Mucosa of descending colon (tissue), 3 donors: ENCODE data around the gene TRIB2. TPM values are rescaled to one million over a fixed set of nuclear protein-coding genes. Genes with fewer than 3 reads are reported as not detected.

Experiments used
- ATAC-seq: fragments of 200-7000 bp; cut with Tn5 transposase; one replicate; pipeline ENCODE4 v1.9.1; 2020; ENCODE audit warnings: mild to moderate bottlenecking, moderate library complexity
- DNase-seq, 3 donors: peaks; one replicate each; pipeline ENCODE4 v3.0.0-alpha.2; 2020
- H3K36me3 ChIP-seq: fragments of 200-600 bp; one replicate; pipeline ENCODE4 v1.8.0; 2021; ENCODE audit warnings: low read depth, mild to moderate bottlenecking
- H3K4me1 ChIP-seq: fragments of 200-600 bp; one replicate; pipeline ENCODE4 v1.8.0; 2021; ENCODE audit warnings: low read depth, mild to moderate bottlenecking
- H3K4me3 ChIP-seq: fragments of 200-600 bp; one replicate; pipeline ENCODE4 v1.8.0; 2021; ENCODE audit warnings: mild to moderate bottlenecking
- H3K9me3 ChIP-seq: fragments of 200-600 bp; one replicate; pipeline ENCODE4 v1.8.0; 2021; ENCODE audit warnings: mild to moderate bottlenecking
- intact Hi-C, 2 donors: fragments of 100-400 bp; cut with DNase I in 1 of 2; cut with micrococcal nuclease in 1 of 2; formaldehyde crosslinking; loops; one replicate each; pipeline versions ENCODE4 v1.11.0 to v1.11.1; 2022; cut with DNase I, micrococcal nuclease
- microRNA-seq: library from miRNA; unstranded; fragments of <30 nt; microRNA quantifications from one replicate; pipeline ENCODE4, GENCODE V29; 2019
- total RNA-seq, 3 donors: library from RNA; stranded (reverse); fragmentation: NEBNext Ultra II Directional in 2 of 3; extraction: Animal tissue kit (Norgen Biotek cat#: 25700) in 2 of 3; gene quantifications; one replicate each; pipeline versions ENCODE4 v1.2.1 to v1.2.4, GENCODE V29; 2021 to 2023
- TF ChIP-seq, protein P1 (sequence below): fragments of 200-600 bp; IDR thresholded peaks from one replicate; pipeline ENCODE4 v1.8.0; 2022; ENCODE audit warnings: antibody characterized with exemption, mild to moderate bottlenecking
- donor health status: DM: no; HTN: no; CAD: no; lungs with moderate emphysema.
- donor health status: DM: no; HTN: no; CAD: no.
- donor health status: DM: no; HTN: yes; CAD: no.

The TRIB2 gene
- total RNA-seq, 3 donors from 2014 or later = 4.9 to 28.3 (median 6.8) TPM

DNA sequence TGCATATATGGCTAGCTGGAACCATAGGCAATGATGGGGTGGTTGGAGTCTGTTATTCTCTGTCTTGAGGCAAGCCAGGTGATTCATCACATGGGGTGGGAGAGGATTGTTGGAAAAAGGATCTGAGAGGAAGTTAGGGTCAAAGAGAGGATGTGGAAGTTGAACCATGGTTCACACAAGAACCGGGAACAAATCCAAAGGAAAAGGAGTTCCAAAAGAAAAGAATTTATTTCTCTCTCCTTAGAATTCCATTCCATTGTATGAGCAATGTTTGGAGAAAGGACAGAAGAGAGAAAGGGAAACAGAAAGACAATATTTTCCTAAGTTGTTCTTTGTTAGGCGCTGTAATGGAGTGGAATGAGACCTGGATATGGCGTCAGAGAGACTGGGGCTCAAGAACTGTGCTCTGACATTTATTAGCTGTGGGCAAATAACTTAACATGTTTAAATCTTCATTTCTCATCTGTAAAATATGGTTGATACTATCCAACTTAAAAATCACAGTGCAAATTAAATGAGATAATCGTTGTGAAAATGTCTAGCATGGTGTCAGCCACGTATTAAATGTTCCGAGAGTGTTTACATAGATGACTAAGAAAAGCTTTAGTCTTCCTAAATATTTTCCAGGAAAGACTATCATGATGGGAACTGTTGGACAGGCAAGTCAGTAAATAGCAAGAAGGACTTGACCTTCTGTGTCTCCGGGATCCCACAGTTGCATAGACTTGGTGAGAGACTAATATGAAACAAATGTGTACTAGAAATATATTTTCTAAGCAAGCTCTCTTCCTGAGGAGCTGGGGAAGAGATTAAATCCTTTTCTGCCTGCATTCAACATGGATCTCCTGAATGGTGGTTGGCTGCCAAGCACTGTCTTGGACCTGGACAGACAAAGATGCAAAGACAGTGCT lies 71.4 kb downstream of the TRIB2 start:
- no peak for ATAC-seq

DNA sequence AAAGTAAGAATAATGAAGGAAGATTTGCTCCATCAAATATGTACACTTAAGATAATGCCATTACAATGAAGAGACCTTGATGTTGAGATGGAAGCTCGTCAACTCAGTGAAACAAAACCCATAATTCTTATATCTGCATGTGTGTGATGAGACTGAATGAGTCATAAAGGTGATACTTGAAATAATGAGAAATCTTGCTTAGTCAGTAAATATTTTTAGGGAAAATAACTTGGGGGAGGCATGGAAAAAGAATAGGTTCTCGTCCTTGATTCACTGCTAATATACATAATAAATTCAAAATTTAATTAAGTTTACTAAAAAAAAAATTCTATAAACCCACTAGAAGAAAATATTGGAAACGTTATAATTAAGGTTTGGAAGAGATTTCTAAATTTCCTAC lies 75.2 kb downstream of the TRIB2 start:
- DNase-seq (no peak), ATAC-seq (no peak)
- no peak overlapping the region for H3K4me3 ChIP-seq
- H3K36me3 ChIP-seq = no peaks in the 10 kb centered on the region
- intact Hi-C loops = no loop called here
- H3K4me1 ChIP-seq = no peaks in the 10 kb centered on the region
- TF ChIP-seq, protein P1, sequence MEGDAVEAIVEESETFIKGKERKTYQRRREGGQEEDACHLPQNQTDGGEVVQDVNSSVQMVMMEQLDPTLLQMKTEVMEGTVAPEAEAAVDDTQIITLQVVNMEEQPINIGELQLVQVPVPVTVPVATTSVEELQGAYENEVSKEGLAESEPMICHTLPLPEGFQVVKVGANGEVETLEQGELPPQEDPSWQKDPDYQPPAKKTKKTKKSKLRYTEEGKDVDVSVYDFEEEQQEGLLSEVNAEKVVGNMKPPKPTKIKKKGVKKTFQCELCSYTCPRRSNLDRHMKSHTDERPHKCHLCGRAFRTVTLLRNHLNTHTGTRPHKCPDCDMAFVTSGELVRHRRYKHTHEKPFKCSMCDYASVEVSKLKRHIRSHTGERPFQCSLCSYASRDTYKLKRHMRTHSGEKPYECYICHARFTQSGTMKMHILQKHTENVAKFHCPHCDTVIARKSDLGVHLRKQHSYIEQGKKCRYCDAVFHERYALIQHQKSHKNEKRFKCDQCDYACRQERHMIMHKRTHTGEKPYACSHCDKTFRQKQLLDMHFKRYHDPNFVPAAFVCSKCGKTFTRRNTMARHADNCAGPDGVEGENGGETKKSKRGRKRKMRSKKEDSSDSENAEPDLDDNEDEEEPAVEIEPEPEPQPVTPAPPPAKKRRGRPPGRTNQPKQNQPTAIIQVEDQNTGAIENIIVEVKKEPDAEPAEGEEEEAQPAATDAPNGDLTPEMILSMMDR = no peak
- H3K9me3 ChIP-seq = no peaks in the 10 kb centered on the region

More for the DNA sequence above, 71.4 kb downstream of the TRIB2 start:
- intact Hi-C loops = no loop called here
- no peak for DNase-seq
- Histone ChIP-seq H3K4me1 (no peaks in the 10 kb centered on the region), H3K36me3 (no peaks in the 10 kb centered on the region), H3K4me3 (no peak overlapping the region), H3K9me3 (no peaks in the 10 kb centered on the region)
- TF ChIP-seq, protein P1 = no peak

Small RNA genes within 50 kb of the gene (microRNA-seq; reads per million reads assigned to microRNA genes)
- not detected for gene MIR3125
